ENCODE measurements around the gene ERCC6L2. TPM values are rescaled to one million over a fixed set of nuclear protein-coding genes. Genes with fewer than 3 reads are reported as not detected.
A peak's percentile ranks its signal among the peaks of the same experiment; 100 is the strongest.

Gene ERCC6L2
- total and polyA plus RNA-seq, 9 of the 15 experiments (the other 6 are each of a cell fraction or from before 2014, with no cell fraction given) = 7.8 to 42.8 (median 23.6) TPM

GRCh38 chr9:95875305-95876137 lies at the start of gene ERCC6L2 (continued):
- TF ChIP-seq FOXJ2 (tag; IDR thresholded peaks at IDR 0.05) (0 out of 2 replicates have a peak, but pooled peaks have one; percentile 76), CBX5 (IDR thresholded peaks at IDR 0.05; ENCODE audit: borderline replicate concordance, low read depth) (peak; percentile 33; the same call in 1 of the 2 replicates), RFX5 (IDR thresholded peaks at IDR 0.05; ENCODE audit: low read depth, low read length) (no peak), SIX5 (IDR thresholded peaks at IDR 0.05; ENCODE audit: borderline replicate concordance in 1 of 2, insufficient read depth in 1 of 2, low read depth in 1 of 2, low read length in 2 of 2) (peak; percentile 38 to 39; a peak in 2 of 4 replicates), MTA3 (IDR thresholded peaks at IDR 0.05; ENCODE audit: borderline replicate concordance) (peak; percentile 86), ADNP (tag; IDR thresholded peaks at IDR 0.05) (no peak), CCAR2 (IDR thresholded peaks at IDR 0.05; ENCODE audit: low read depth, low read length) (no peak), NBN (IDR thresholded peaks at IDR 0.05; ENCODE audit: low read depth) (peak; percentile 65; the same call in 1 of the 2 replicates), GTF2F1 (IDR thresholded peaks at IDR 0.05; ENCODE audit: low read depth, low read length) (peak; percentile 63; the same call in 1 of the 2 replicates), HNRNPUL1 (IDR thresholded peaks at IDR 0.05; ENCODE audit: low read length) (no peak), MAFF (IDR thresholded peaks at IDR 0.05; ENCODE audit: low read length) (peak; percentile 94), SAP30 (IDR thresholded peaks at IDR 0.05; ENCODE audit: borderline replicate concordance, insufficient read depth, low read depth, low read length, poor library complexity, severe bottlenecking) (peak; percentile 54), REST (IDR thresholded peaks at IDR 0.05; ENCODE audit: borderline replicate concordance) (peak; percentile 79; the same call in 1 of the 2 replicates), REST (CRISPR knock-in tag; IDR thresholded peaks at IDR 0.05; ENCODE audit: low read depth) (peak; percentile 80; the same call in 1 of the 2 replicates), PHB2 (IDR thresholded peaks at IDR 0.05; ENCODE audit: low read depth) (no peak), DDX20 (tag; IDR thresholded peaks at IDR 0.05; ENCODE audit: low read depth) (no peak), NR3C1 (CRISPR knock-in tag; IDR thresholded peaks at IDR 0.05) (no peak)
- TF ChIP-seq, protein P1, sequence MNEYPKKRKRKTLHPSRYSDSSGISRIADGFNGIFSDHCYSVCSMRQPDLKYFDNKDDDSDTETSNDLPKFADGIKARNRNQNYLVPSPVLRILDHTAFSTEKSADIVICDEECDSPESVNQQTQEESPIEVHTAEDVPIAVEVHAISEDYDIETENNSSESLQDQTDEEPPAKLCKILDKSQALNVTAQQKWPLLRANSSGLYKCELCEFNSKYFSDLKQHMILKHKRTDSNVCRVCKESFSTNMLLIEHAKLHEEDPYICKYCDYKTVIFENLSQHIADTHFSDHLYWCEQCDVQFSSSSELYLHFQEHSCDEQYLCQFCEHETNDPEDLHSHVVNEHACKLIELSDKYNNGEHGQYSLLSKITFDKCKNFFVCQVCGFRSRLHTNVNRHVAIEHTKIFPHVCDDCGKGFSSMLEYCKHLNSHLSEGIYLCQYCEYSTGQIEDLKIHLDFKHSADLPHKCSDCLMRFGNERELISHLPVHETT (CRISPR knock-in tag; conservative IDR thresholded peaks at IDR 0.05 in 1 of 2, IDR thresholded peaks at IDR 0.05 in 1 of 2) = no peak; a peak in 1 of 4 replicates

Data from K562 (cell line).